ENCODE measurements around the gene SPATA13. TPM values are rescaled to one million over a fixed set of nuclear protein-coding genes. Genes with fewer than 3 reads are reported as not detected.

SPATA13 gene
- total and polyA plus RNA-seq, 12 donors: 20.0 to 85.5 (median 31.0) TPM

- H3K27me3 ChIP-seq: no peaks in the 10 kb centered on the region
- no peaks in the 10 kb centered on the region for H3K36me3 ChIP-seq (replicated peaks in 1 of 2)
- peak overlapping the region in 1 of 4 donors; percentile 25 for H3K4me3 ChIP-seq
- H3K4me1 ChIP-seq (replicated peaks in 1 of 2): peaks cover 6 to 16% of the 10 kb centered on the region in 2 donors
- intact Hi-C loops (cut with DNase I): no loop called here
- no peak for DNase-seq
- no peaks in the 10 kb centered on the region for H3K9me3 ChIP-seq (replicated peaks in 1 of 3)
- 12 to 28% (median 23%) methylated on average over 4 of the region's 4 CpGs for WGBS, 4 donors
- peak overlapping the region in 3 of 5 donors; percentile 45 to 75 (median 61) for H3K27ac ChIP-seq
- no peak for TF ChIP-seq CTCF (IDR thresholded peaks at IDR 0.05)
- no peak for TF ChIP-seq POLR2A (IDR thresholded peaks at IDR 0.05)
These were observed 72.9 kb downstream of the SPATA13 start for GRCh38 chr13:24233351-24233901.

GRCh38 chr13:24234200-24234915 is 73.8 kb downstream of the SPATA13 start:
- Histone ChIP-seq H3K4me1 (replicated peaks in 1 of 2) (peaks cover 6 to 16% of the 10 kb centered on the region in 2 donors), H3K36me3 (replicated peaks in 1 of 2) (no peaks in the 10 kb centered on the region), H3K27me3 (no peaks in the 10 kb centered on the region), H3K4me3 (no peak overlapping the region), H3K9me3 (replicated peaks in 1 of 3) (no peaks in the 10 kb centered on the region), H3K27ac (peak overlapping the region in 1 of 5 donors; percentile 45)
- DNase-seq: no peak
- intact Hi-C loops (cut with DNase I): no loop called here
- 74 to 89% (median 85%) methylated on average over 5 of the region's 5 CpGs for WGBS, 4 donors
- no peak for TF ChIP-seq CTCF (IDR thresholded peaks at IDR 0.05)
- TF ChIP-seq POLR2A (IDR thresholded peaks at IDR 0.05): no peak

- WGBS, 4 donors: 87 to 96% (median 92%) methylated on average over 1 of the region's 1 CpG
- Histone ChIP-seq H3K4me3 (no peak overlapping the region), H3K4me1 (replicated peaks in 1 of 2) (peaks cover 6 to 27% of the 10 kb centered on the region in 2 donors), H3K9me3 (replicated peaks in 1 of 3) (no peaks in the 10 kb centered on the region), H3K27ac (no peak overlapping the region), H3K36me3 (replicated peaks in 1 of 2) (no peaks in the 10 kb centered on the region), H3K27me3 (no peaks in the 10 kb centered on the region)
- no peak for DNase-seq
- intact Hi-C loops (cut with DNase I): no loop called here
- TF ChIP-seq CTCF (IDR thresholded peaks at IDR 0.05) (no peak), POLR2A (IDR thresholded peaks at IDR 0.05) (no peak)
These were observed 76.8 kb downstream of the SPATA13 start for GRCh38 chr13:24237356-24237755.

GRCh38 chr13:24241336-24241735 is 80.8 kb downstream of the SPATA13 start:
- Histone ChIP-seq H3K4me1 (replicated peaks in 1 of 2) (peaks cover 0 to 14% of the 10 kb centered on the region in 2 donors), H3K27me3 (no peaks in the 10 kb centered on the region), H3K9me3 (replicated peaks in 1 of 3) (no peaks in the 10 kb centered on the region), H3K4me3 (no peak overlapping the region), H3K36me3 (replicated peaks in 1 of 2) (no peaks in the 10 kb centered on the region), H3K27ac (peak overlapping the region; percentile 25 to 78 (median 27))
- intact Hi-C loops (cut with DNase I): no loop called here
- TF ChIP-seq CTCF (IDR thresholded peaks at IDR 0.05) (no peak), POLR2A (IDR thresholded peaks at IDR 0.05) (no peak)
- WGBS, 4 donors: 86 to 98% (median 96%) methylated on average over 5 to 10 of the region's 10 CpGs
- DNase-seq: no peak

Measured in adrenal gland (tissue), 12 donors.